ENCODE results near the gene TESK2. TPM values are rescaled to one million over a fixed set of nuclear protein-coding genes. Genes with fewer than 3 reads are reported as not detected.

Gene TESK2
- polyA plus RNA-seq, 1 of the 3 experiments (the other 2 are of a cell fraction), result 1.3 TPM

DNA sequence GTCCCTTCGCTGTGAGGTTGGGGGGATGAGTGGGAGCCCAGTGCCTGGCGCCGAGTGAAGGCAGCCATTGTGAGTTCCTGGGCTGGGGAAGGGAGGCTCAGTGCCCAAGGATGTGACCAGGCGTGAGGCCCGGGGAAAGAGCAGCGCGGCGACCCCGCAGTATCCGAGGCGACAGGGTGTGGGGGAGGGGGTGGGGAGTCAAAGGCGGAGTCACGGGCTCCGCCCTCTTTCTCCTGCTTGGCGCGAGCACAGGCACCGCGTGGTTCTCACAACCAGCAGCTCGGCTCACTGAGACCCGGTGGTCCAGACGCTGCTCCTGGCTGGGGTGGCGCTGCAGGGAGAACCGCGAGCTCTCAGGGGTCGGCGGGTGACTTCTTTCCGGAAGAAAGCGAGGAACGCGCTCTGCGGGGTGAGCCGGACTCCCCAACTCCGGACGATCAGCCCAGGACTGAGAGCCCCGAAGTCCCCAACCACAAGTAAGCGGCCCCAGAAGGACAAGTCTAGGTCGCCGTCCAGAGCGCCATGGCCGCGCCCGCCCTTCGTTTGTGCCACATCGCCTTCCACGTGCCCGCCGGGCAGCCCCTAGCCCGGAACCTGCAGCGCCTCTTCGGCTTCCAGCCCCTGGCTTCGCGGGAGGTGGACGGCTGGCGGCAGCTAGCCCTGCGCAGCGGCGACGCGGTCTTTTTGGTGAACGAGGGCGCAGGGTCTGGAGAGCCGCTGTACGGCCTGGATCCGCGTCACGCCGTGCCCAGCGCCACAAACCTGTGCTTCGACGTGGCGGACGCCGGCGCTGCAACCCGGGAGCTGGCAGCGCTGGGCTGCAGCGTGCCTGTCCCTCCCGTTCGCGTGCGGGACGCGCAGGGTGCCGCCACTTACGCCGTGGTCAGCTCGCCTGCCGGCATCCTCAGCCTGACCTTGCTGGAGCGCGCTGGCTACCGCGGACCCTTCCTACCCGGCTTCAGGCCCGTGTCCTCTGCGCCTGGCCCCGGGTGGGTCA, 164.0 kb downstream of the TESK2 start, which contains the start of gene HPDL:
TSS of gene HPDL (plus strand) at position 269 of the 997 bp plus-strand sequence. CDS start at position 523, 254 bp downstream.
- DNase-seq, result peak; percentile 92
- TF ChIP-seq CHD2 (IDR thresholded peaks at IDR 0.05; ENCODE audit: low read length, partially characterized antibody) (peak; percentile 51), SIN3A (IDR thresholded peaks at IDR 0.05; ENCODE audit: borderline replicate concordance, low read depth, low read length) (no peak), MXI1 (IDR thresholded peaks at IDR 0.05; ENCODE audit: low read depth, low read length) (peak; percentile 68; the same call in 1 of the 2 replicates)
- ChIA-PET POLR2A (interaction anchor here (1.2 to 4.9 kb wide), 4 partner anchors 13 to 23 kb away, joined by 3 to 38 read pairs (median 4); partner anchors contain the start of genes MUTYH and TOE1), CTCF (interaction anchor here (0.6 to 2.3 kb wide), 6 partner anchors 11 to 330 kb away, joined by 3 to 8 read pairs (median 4); no protein-coding TSS in a partner anchor)
- peak within 1 kb of the TSS; percentile 56 for H2AFZ ChIP-seq (ENCODE audit: low read depth)
- no peaks in the 10 kb centered on the region for H3K27me3 ChIP-seq (ENCODE audit: insufficient read depth)
- no peak within 1 kb of the TSS for H3K9ac ChIP-seq
- H3K36me3 ChIP-seq (replicated peaks in 1 of 2; ENCODE audit: control insufficient read depth in 1 of 2, insufficient read depth in 2 of 2, low read length in 1 of 2), result peaks cover 0 to 14% of the 10 kb centered on the region in 2 experiments
- peak within 1 kb of the TSS; percentile 19; the same call in 1 of the 2 replicates for H3K4me2 ChIP-seq
- no peaks in the 10 kb centered on the region for H3F3A ChIP-seq (replicated peaks; ENCODE audit: insufficient read depth)
- H3K9me3 ChIP-seq, result no peaks in the 10 kb centered on the region
- H3K4me3 ChIP-seq (ENCODE audit: low read depth in 2 of 2, low read length in 1 of 2), result peak within 1 kb of the TSS in 1 of 2 experiments; percentile 35; a peak in 2 of 4 replicates
- peaks cover 0 to 8% of the 10 kb centered on the region in 2 experiments; a peak in 1 of 4 replicates for H3K4me1 ChIP-seq (ENCODE audit: control insufficient read depth in 1 of 2, insufficient read depth in 2 of 2, low read depth in 1 of 2, low read length in 1 of 2)
- H3K9me2 ChIP-seq, result no peaks in the 10 kb centered on the region
- no peaks in the 10 kb centered on the region for H3K79me2 ChIP-seq (ENCODE audit: insufficient read depth)
- WGBS (ENCODE audit: low lambda C conversion rate), result 61% methylated on average over 21 of the region's 96 CpGs
- no peaks in the 10 kb centered on the region for H4K20me1 ChIP-seq (ENCODE audit: insufficient read depth)
- H3K27ac ChIP-seq (ENCODE audit: low read depth in 2 of 2, low read length in 1 of 2), result no peak within 1 kb of the TSS; a peak in 1 of 4 replicates

DNA sequence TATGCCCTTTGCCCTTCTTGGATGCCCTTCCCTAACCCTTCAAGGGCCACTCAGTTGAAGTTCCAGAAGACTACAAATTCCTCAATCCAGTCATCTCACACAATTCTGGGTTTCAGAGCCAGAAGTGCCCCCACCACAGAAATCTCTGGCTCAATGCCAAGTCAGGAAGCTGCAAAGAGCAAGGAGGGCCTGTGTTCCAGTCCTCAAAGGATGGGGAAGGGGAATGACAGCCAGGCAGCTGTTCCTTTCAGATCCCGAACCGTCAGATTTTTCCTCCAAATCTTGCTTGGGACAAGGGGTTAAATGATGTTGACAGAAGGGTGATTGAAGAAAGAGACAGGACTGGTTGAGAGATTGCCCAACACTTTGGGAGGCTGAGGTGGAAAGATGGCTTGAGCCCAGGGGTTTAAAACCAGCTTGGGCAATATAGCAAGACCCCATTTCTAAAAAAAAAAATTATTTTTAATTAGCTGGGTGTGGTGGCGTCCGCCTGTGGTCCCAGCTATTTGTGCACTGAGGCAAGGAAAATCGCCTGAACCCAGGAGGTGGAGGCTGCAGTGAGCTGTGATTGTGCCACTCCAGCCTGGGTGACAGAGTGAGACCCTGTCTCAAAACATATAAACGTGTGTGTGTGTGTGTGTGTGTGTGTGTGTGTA, 165.0 kb downstream of the TESK2 start:
- Histone ChIP-seq H3K9me3 (no peaks in the 10 kb centered on the region), H2AFZ (ENCODE audit: low read depth) (peak overlapping the region; percentile 56), H3K4me2 (no peak overlapping the region; the same call in 1 of the 2 replicates), H3K36me3 (replicated peaks in 1 of 2; ENCODE audit: control insufficient read depth in 1 of 2, insufficient read depth in 2 of 2, low read length in 1 of 2) (peaks cover 0 to 5% of the 10 kb centered on the region in 2 experiments), H3K4me3 (ENCODE audit: low read depth in 2 of 2, low read length in 1 of 2) (no peak overlapping the region), H4K20me1 (ENCODE audit: insufficient read depth) (no peaks in the 10 kb centered on the region), H3F3A (replicated peaks; ENCODE audit: insufficient read depth) (no peaks in the 10 kb centered on the region), H3K9me2 (no peaks in the 10 kb centered on the region), H3K79me2 (ENCODE audit: insufficient read depth) (no peaks in the 10 kb centered on the region), H3K27me3 (ENCODE audit: insufficient read depth) (no peaks in the 10 kb centered on the region), H3K27ac (ENCODE audit: low read depth in 2 of 2, low read length in 1 of 2) (no peak overlapping the region), H3K4me1 (ENCODE audit: control insufficient read depth in 1 of 2, insufficient read depth in 2 of 2, low read depth in 1 of 2, low read length in 1 of 2) (peaks cover 0 to 8% of the 10 kb centered on the region in 2 experiments; a peak in 1 of 4 replicates), H3K9ac (no peak overlapping the region)
- TF ChIP-seq NFIC (IDR thresholded peaks at IDR 0.05; ENCODE audit: borderline replicate concordance) (peak; percentile 63), RXRA (IDR thresholded peaks at IDR 0.05; ENCODE audit: borderline replicate concordance, low read depth) (no peak)
- CTCF ChIA-PET, result interaction anchor here (0.6 to 1.5 kb wide), 4 partner anchors 10 to 312 kb away, joined by 3 to 8 read pairs (median 4); no protein-coding TSS in a partner anchor
- peak; percentile 44 for DNase-seq
- WGBS (ENCODE audit: low lambda C conversion rate), result 78% methylated on average over 6 of the region's 6 CpGs
- POLR2A ChIA-PET, result interaction anchor here (0.6 to 4.9 kb wide), 5 partner anchors 14 to 296 kb away, joined by 3 to 38 read pairs (median 3); partner anchors contain the start of genes MUTYH and TOE1

DNA sequence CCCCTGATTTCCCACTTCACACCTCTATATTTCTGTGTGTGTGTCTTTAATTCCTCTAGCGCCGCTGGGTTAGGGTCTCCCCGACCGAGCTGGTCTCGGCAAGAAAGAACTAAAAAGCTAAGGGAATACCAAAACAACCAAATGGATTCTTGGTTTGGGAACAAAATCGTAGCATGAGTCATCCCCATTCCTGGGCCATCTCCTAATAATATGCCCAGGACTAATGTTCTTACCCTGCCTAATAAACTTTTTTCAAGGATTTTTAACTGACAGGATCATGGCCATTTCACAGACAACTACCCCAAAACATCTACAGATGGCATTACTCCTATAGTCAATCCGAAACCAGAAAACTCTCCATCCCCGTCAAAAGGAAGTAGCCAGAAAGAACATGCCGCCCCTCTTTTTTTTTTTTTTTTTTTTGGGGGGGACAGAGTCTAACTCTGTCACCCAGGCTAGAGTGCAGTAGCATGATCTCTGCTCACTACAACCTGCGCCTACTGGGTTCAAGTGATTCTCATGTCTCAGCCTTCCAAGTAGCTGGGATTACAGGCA, 168.4 kb downstream of the TESK2 start:
- ChIA-PET POLR2A (no interaction called here), CTCF (interaction anchor here (1.5 kb wide), 1 partner anchor 308 kb away, joined by 3 read pairs; no protein-coding TSS in a partner anchor)
- Histone ChIP-seq H3K9ac (no peak overlapping the region), H3F3A (replicated peaks; ENCODE audit: insufficient read depth) (no peaks in the 10 kb centered on the region), H3K27ac (ENCODE audit: low read depth in 2 of 2, low read length in 1 of 2) (no peak overlapping the region), H3K4me3 (ENCODE audit: low read depth in 2 of 2, low read length in 1 of 2) (no peak overlapping the region), H3K4me1 (ENCODE audit: control insufficient read depth in 1 of 2, insufficient read depth in 2 of 2, low read depth in 1 of 2, low read length in 1 of 2) (peaks cover 0 to 6% of the 10 kb centered on the region in 2 experiments; a peak in 1 of 4 replicates), H3K27me3 (ENCODE audit: insufficient read depth) (no peaks in the 10 kb centered on the region), H3K79me2 (ENCODE audit: insufficient read depth) (no peaks in the 10 kb centered on the region), H4K20me1 (ENCODE audit: insufficient read depth) (no peaks in the 10 kb centered on the region), H3K9me2 (no peaks in the 10 kb centered on the region), H3K9me3 (no peaks in the 10 kb centered on the region), H3K4me2 (no peak overlapping the region), H3K36me3 (replicated peaks in 1 of 2; ENCODE audit: control insufficient read depth in 1 of 2, insufficient read depth in 2 of 2, low read length in 1 of 2) (no peaks in the 10 kb centered on the region), H2AFZ (ENCODE audit: low read depth) (no peak overlapping the region)
- 91% methylated on average over 10 of the region's 10 CpGs for WGBS (ENCODE audit: low lambda C conversion rate)
- TF ChIP-seq FOXJ3 (CRISPR knock-in tag; IDR thresholded peaks at IDR 0.05) (no peak), CTCF (IDR thresholded peaks at IDR 0.05) (no peak), RCOR1 (IDR thresholded peaks at IDR 0.05; ENCODE audit: low read length) (no peak), FOSL2 (IDR thresholded peaks at IDR 0.05; ENCODE audit: borderline replicate concordance, low read depth) (no peak), SMC3 (IDR thresholded peaks at IDR 0.05; ENCODE audit: low read depth, low read length) (no peak)
- DNase-seq, result no peak
